Activated CD8-positive, alpha-beta memory T cell treated with anti-CD3 and anti-CD28 coated beads for 24 hours (primary cell): ENCODE measurements around the gene TBC1D7.

Experiments
- DNase-seq: peaks from one replicate; pipeline ENCODE4 v3.0.0-alpha.2; 2020

TBC1D7 gene

DNA sequence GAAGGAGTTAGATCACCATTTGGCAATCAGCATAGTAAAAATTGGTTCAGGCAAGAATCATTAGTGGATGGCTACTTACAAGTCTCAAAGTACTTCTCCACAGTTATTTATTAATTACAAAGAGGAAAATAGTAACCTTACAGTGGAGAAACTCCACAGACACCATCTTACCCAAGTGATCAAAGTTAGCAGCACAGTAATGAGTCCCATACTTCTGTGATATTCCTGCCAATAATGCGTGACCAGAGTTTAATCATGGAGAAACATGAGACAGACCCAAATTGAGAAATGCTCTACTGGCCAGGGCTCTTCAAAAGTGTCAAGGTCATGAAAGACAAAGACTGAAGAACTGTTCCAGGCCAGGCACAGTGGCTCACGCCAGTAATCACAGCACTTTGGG lies 9.5 kb downstream of the TBC1D7 start:
- DNase-seq, result no peak

DNA sequence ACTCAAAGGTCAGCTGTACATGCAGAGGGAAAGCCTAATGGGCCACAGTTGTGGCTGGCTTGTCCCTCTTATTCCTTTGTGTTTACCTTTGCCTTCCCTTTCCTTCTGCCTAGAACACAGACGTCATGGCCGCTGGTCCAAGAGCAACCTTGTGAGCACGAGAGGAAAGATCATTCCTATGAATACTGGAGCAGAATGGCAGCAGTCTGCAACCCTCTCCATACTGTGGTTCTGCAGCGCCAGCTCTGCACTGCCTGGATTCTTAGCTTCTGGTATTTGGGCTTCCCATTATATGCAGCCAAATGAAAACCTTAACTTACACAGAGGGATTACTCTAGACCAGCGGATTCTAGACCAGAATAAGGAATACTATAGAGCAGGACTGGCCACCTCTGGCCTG lies 12.4 kb downstream of the TBC1D7 start:
- no peak for DNase-seq

GRCh38 chr6:13314806-13315205 lies 13.5 kb downstream of the TBC1D7 start:
- no peak for DNase-seq

DNA sequence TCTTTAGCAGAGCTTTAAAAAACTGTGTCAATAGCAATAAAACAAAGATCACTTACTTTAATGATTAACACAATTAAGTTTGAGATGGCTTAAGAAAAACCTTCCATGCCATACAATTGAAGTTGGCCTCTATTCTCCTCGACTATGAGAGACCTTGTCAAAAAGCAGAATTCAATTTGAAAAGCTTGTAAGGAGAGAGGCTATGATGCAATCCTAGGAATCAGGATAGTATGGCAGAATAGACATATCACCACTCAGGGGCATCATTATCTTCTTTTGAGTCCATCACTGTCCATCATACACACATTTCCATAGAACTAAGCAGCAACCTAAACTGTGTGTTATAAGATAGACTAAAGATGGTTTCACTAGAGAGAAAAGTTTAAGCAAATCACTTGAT lies 17.2 kb downstream of the TBC1D7 start:
- no peak for DNase-seq

GRCh38 chr6:13308332-13308731 lies 20.0 kb downstream of the TBC1D7 start:
- DNase-seq, result no peak

- DNase-seq, result no peak
Measured at GRCh38 chr6:13307508-13307995, 20.8 kb downstream of the TBC1D7 start.

DNA sequence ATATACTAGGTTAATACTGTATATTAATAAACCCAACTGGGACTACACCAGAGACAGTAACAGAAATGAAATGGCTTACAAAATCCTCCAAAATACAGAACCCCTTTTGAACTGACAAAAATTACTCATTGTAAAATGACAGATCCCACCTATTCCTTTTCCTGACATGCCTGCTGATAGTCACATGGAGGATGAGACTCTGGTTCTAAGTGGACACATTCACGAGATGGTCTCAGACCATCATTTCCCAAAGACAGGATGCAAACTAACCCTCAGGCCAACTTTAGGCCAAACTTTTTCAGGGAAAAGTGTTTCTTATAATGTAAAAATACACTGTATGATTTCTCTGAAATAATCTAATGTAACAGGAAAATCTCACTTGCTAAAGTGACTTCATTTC lies 22.5 kb downstream of the TBC1D7 start:
- DNase-seq, result no peak

DNA sequence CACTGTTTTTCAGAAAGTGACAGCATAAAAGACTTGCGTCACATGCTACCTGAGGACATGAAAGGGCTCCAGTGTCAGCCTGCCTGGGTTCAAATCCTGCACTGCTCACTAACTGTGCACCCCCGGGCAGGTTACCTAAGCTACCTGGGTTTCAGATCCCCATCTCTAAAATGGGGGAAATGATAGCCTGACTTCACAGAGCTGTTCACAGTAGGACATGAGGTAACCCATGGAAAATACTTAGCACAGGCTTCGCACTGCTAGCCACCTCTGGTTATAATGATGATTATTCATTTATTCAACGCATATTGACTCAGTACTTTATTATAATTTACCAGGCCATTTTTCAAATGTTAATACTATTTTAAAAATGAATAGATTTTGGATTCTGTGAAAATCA lies 23.0 kb downstream of the TBC1D7 start:
- no peak for DNase-seq

DNA sequence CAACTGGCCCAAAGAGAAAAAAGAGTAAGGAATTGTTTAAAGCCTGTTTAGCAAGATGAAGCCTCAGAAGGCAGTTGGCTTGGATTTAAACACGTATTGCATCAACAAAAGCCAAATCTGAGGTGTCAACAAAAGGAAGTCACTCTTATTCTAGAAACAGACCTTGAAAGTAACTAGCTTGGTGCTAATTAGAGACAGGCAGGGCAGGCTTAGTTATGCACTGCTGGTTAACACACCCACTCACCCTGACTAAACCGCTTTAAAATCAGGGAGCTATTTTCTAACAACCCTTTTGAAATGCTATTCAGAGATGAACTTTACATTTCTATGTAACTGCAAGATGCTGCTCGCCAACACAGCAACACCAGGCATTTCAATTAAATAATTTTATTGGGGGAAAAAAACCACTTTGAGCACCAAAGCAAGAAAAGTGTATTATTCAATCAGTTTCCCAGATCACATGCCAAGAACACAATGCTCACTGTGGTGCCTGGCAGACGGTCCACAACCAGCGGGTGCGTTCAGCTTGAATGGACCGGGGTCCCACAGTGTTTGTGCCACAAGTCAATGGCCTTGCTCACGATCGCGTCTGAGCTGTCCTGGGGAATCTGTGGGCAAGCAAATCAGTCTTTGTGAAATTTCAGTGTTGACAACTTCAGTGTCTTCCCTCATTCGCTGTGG lies 23.6 kb downstream of the TBC1D7 start:
- no peak for DNase-seq

DNA sequence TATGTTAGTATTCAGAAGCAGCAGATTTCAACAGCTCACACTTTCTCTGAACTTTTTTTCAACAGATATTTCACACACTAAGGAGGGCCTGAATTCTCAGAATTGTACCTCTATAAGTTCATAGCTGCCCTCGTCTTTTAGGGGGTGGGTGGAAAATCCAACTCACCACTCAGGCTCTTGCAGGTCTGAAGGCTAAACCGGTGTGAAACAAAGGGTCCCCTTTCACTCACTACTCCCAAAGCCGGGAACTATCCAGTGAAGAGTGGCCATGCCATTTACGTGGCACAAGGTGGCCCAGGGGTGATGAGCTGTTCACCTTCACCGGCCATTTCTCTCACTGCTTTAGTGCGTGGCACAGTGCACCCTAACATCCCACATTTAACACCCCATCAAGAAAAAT lies 24.2 kb downstream of the TBC1D7 start:
- DNase-seq, result no peak

- no peak for DNase-seq
Measured at GRCh38 chr6:13303668-13304017, 24.7 kb downstream of the TBC1D7 start.

DNA sequence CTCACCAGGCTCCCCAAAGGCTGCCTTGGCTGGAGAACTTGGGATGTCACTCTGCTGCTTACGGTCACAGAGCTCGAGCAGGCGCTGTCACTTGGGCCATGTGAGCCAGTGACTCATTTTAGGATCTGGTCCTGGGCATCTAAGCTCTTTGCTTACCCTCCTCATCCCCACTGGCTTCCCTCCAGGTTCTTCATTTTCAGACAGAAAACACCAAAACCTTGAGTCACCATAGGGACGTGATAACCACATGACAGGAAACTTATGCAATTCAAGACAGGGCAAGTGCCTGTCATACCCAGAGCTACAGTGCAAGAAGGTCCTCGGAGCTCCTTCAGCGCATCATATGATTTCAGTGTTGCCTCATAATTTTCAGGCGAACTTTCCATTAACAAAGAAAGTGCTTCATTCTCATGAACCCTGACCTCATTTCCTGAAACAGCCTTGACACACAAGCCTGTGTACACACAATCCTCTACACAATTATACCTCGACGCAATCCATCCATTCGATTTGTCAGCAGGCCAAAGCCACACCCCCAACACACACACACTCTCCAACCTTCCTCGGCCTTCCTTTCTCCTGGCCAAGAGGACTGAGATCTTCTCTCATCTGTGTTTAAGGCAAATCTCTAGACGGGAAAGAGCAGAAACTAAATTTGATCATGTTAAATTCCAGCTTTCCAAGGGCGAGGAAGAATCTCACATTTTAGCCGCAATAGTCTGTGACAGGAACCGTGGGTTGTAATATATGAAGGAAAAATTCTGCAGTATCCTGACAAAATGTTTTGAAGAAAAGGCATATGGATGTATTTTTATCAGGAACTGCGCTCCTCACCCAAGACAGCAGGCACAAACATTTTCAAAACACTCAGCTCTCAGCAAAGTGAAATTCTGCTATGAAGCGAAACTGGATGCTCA lies 25.3 kb downstream of the TBC1D7 start:
- peak; percentile 73 for DNase-seq

- no peak for DNase-seq
Measured at GRCh38 chr6:13302291-13302690, 26.0 kb downstream of the TBC1D7 start.

DNA sequence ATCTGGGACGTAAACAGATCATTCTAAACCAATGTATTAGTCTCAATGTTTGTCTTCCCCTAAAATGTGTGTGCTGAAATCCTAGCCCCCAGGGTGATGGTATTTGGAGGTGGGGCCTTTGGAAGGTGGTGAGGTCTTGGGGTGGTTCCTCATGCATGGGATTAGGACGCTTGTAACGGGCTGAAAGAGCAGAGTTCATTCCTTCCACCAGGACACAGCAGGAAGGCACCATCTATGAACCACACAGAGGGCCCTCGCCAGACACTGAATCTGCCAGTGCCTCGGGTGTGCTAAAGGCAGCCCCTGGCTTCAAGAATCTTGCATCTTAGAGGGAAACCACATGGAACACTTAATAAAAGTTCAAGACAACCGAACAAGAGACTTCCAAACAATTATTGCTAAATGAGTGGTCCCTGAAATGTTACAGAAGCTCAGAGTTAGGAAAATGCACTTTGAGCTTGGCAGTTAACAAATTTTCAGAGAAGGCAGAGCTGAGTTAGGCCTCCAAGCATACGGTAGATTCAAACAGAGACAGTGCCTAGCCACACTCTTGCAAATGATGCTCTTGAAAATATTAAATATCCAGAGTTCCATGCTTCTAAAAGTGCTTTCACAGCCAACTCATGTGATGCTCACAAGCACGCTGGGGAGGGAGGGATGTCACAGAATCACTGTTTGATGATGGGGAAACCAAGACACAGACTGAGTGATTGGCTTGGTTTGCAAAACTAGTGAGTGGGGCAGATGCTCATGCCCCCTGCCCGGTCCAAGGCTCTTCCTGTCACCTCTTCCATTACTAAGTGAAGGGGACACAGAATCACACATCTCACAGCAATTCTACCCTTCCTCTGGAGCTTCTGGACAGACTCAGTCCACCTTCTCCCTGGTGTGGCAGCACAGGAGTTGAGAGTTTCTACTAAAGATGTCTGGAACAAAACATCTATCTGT lies 27.4 kb downstream of the TBC1D7 start:
- no peak for DNase-seq

DNA sequence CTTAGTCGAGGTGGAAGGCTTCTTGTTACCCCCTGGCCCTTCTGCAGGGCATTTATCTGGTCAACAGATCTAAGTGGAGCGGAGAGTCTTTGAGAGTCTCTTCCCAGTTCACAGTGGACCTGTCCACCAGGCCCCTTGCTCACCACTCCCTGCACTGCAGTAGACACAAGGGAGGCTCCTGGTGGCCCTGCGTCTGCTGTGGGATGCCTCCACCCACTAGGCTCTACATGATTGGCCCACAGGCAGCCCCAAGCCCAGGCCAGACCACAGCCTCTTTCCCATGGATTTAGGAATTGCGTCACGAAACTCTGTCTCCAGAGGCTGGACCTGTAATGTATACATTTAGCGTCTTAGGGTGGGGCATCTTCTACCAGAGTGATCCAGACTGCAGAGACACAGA lies 28.4 kb downstream of the TBC1D7 start:
- no peak for DNase-seq

GRCh38 chr6:13299403-13299821 lies 28.9 kb downstream of the TBC1D7 start:
- DNase-seq, result no peak

- no peak for DNase-seq
Measured at GRCh38 chr6:13298446-13298845, 29.9 kb downstream of the TBC1D7 start.

DNA sequence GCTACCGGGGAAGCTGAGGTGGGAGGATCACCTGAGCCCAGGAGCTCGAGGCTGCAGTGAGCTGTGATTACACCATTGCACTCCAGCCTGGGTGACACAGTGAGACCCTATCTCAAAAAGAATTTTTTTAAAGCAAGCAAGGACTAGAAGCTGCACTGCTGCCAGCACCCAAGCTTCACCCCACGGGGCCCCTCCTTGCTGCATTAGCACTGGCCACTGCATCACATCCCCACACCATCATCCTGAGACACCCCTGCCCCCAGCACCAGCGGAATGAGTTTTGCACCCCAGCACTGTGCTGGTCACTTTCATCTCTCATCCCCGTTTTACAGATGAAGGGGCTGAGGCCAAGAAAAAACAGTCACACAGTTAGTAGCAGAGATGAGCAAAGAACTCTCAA lies 30.9 kb downstream of the TBC1D7 start:
- no peak for DNase-seq

DNA sequence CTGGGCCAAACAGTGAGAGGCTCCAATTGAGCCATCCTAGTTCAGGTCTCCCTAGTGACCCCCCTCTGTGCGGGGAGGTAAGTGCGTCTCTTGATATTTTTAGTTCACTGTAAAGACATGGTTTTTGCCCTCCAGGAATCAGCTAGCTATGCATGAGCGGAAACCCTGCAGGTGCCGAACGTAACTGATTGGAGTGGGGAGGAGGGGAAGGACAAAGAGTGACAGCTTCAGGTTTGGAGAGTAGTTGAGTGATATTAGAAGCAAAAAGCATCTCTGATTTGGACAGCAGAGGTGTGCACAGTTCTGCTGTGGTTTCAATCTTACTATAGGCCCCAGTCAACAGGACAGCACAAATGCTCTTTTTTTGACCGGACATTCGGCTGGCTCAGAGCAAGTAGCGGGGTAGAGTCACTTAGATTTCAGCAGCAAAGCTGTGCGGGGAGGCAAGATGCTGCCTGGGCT lies 31.8 kb downstream of the TBC1D7 start:
- no peak for DNase-seq

GRCh38 chr6:13295576-13295975 lies 32.8 kb downstream of the TBC1D7 start:
- DNase-seq, result no peak

GRCh38 chr6:13294499-13295069 lies 33.8 kb downstream of the TBC1D7 start:
- no peak for DNase-seq

- DNase-seq, result peak; percentile 44
Measured at GRCh38 chr6:13292774-13293173, 35.6 kb downstream of the TBC1D7 start.

DNA sequence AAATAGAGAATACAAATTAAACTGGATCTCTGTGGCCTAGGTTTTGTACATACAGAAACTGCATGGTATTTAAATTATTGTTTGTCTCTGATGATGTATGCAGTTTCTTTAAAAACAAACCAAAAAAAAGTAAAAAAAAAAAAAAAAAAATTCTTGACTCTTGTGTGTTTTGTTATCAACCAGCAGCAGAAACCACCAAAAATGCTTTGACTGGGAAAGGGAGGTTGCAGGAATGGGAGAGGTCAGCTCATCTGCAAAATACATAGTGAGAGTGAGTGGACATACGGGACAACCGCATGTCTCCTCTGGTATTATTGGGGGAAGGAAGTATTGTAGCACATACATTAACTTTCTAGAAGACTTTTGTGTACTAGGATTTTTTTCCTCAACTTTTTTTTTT lies 38.0 kb downstream of the TBC1D7 start:
- no peak for DNase-seq
